Transverse colon (tissue), 4 donors: Measurements from ENCODE around the gene STXBP2.

Experiments
- CTCF ChIP-seq, 5 experiments: fragments of 200-600 bp in 3 of 5; fragments of 450-650 bp in 2 of 5; sonication (generic) in 3 of 5; IDR thresholded peaks; 1 replicate in 2 of 5; 2 replicates in 3 of 5; pipeline ENCODE4 v1.5.1; 2016 to 2017; ENCODE audit warnings: antibody characterized with exemption in 5 of 5, inconsistent platforms in 3 of 5, mild to moderate bottlenecking in 2 of 5, moderate library complexity in 1 of 5
- POLR2A ChIP-seq: fragments of 450-650 bp; IDR thresholded peaks from one replicate; pipeline ENCODE4 v1.6.1; 2016; ENCODE audit warnings: antibody characterized with exemption, mild to moderate bottlenecking, moderate library complexity
- POLR2AphosphoS5 ChIP-seq, 3 donors: sonication (generic); formaldehyde crosslinking; IDR thresholded peaks; one replicate each; pipeline ENCODE4 v1.6.1; 2016; ENCODE audit warnings: antibody characterized with exemption in 3 of 3

- TF ChIP-seq POLR2A (no peak), CTCF (IDR thresholded peaks at IDR 0.05) (no peak), POLR2AphosphoS5 (IDR thresholded peaks at IDR 0.05) (no peak)
These were observed 17.5 kb downstream of the STXBP2 start for GRCh38 chr19:7654401-7654800.
